GM12865 (cell line): ENCODE data around the gene RAB42.

ENCODE experiments used
- DNase-seq: peaks from one replicate; pipeline ENCODE4 v3.0.0; 2010; ENCODE audit warnings: low read depth
- H3K4me3 ChIP-seq: 2 replicates; pipeline ENCODE4 v1.5.1; 2011; ENCODE audit warnings: mild to moderate bottlenecking, low read depth, low read length, control low read depth
- CTCF ChIP-seq: IDR thresholded peaks from 2 replicates; pipeline ENCODE4 v1.5.1; 2011; ENCODE audit warnings: low read length, control low read depth, low read depth, inconsistent platforms; ENCODE audit not compliant: insufficient read depth; ENCODE audit errors: missing control alignments

Gene RAB42

GRCh38 chr1:28577052-28577678, 14.9 kb upstream of the RAB42 start:
- peak; percentile 62 for DNase-seq
- H3K4me3 ChIP-seq, result no peak overlapping the region
- no peak for TF ChIP-seq CTCF

- H3K4me3 ChIP-seq, result no peak overlapping the region
- peak; percentile 43 for DNase-seq
- no peak for TF ChIP-seq CTCF
Measured at GRCh38 chr1:28577738-28578536, 14.1 kb upstream of the RAB42 start.

GRCh38 chr1:28578696-28579218, 13.3 kb upstream of the RAB42 start:
- H3K4me3 ChIP-seq, result no peak overlapping the region
- no peak for DNase-seq

GRCh38 chr1:28579401-28579800, 12.7 kb upstream of the RAB42 start:
- no peak for DNase-seq
- no peak for TF ChIP-seq CTCF
- H3K4me3 ChIP-seq, result peak overlapping the region; percentile 65

More at GRCh38 chr1:28578696-28579218, 13.3 kb upstream of the RAB42 start:
- TF ChIP-seq CTCF, result no peak

GRCh38 chr1:28580722-28581530, 11.1 kb upstream of the RAB42 start:
- H3K4me3 ChIP-seq, result peak overlapping the region; percentile 65
- peak; percentile 28 for TF ChIP-seq CTCF
- DNase-seq, result peak; percentile 79

GRCh38 chr1:28581531-28582247, 10.4 kb upstream of the RAB42 start:
- H3K4me3 ChIP-seq, result peak overlapping the region; percentile 65
- TF ChIP-seq CTCF, result no peak
- peak; percentile 98 for DNase-seq
